ENCODE measurements around the gene SMOC2.

DNA sequence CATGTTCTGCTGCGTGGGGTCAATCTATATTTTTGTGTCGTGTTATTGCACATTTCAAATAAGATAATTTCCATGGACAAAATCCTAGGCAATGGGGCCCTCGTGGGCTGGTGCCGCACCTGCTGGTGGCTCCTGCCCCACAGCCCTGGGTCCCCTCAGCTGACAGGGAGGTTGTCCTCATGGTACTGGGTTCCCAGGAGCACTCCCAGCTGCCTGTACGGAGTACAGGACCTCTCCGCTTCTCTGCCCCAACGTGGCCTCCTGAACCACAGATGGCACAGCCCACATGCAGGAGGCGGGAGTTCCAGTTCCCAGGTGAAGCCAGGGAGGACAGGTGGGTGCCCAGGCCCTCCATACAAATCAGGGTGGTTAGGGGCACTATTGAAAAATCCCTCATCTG, 243.5 kb downstream of the SMOC2 start:
- TF ChIP-seq, protein P1, sequence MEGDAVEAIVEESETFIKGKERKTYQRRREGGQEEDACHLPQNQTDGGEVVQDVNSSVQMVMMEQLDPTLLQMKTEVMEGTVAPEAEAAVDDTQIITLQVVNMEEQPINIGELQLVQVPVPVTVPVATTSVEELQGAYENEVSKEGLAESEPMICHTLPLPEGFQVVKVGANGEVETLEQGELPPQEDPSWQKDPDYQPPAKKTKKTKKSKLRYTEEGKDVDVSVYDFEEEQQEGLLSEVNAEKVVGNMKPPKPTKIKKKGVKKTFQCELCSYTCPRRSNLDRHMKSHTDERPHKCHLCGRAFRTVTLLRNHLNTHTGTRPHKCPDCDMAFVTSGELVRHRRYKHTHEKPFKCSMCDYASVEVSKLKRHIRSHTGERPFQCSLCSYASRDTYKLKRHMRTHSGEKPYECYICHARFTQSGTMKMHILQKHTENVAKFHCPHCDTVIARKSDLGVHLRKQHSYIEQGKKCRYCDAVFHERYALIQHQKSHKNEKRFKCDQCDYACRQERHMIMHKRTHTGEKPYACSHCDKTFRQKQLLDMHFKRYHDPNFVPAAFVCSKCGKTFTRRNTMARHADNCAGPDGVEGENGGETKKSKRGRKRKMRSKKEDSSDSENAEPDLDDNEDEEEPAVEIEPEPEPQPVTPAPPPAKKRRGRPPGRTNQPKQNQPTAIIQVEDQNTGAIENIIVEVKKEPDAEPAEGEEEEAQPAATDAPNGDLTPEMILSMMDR (conservative IDR thresholded peaks at IDR 0.05 in 1 of 2, IDR thresholded peaks at IDR 0.05 in 1 of 2; ENCODE audit: extremely low read depth in 1 of 2, insufficient read depth in 1 of 2, low read depth in 1 of 2, low read length in 2 of 2): no peak
- TF ChIP-seq EZH2 (IDR thresholded peaks at IDR 0.05; ENCODE audit: borderline replicate concordance, low read length): no peak

Measured in mammary epithelial cell (primary cell).